Muscle of arm (tissue), 14 donors: Measurements from ENCODE around the gene CFAP77. TPM values are rescaled to one million over a fixed set of nuclear protein-coding genes. Genes with fewer than 3 reads are reported as not detected.
"Not testable (repeated sequence)": the region's sequence is repeated elsewhere in the genome, so short reads cannot be mapped to it uniquely, and the experiment has no call there.

Experiments used
- DNase-seq: peaks from one replicate; pipeline ENCODE4 v3.0.0-alpha.2; 2013
- long read RNA-seq, 11 donors: transcript quantifications; one replicate each; lab custom pipeline, GENCODE V29; 2026
- polyA plus RNA-seq, 12 donors: library from polyadenylated mRNA; unstranded; fragments of 120-200 nt; gene quantifications; one replicate each; pipeline ENCODE4 v1.2.1, GENCODE V29; 2013; ENCODE audit not compliant: insufficient read length in 12 of 12

Gene CFAP77
- under 1 TPM in 3 of 12 donors, not detected in 9; 0.09 to 0.32 (median 0.18) TPM for polyA plus RNA-seq
- long read RNA-seq, donor 1: 0 reads
- long read RNA-seq, donor 2: 0 reads
- long read RNA-seq, donor 3: 0 reads
- long read RNA-seq, donor 4: 0 reads
- long read RNA-seq, donor 5: 0 reads
- long read RNA-seq, donor 6: 0 reads
- long read RNA-seq, donor 7: 0 reads
- long read RNA-seq, donor 8: 0 reads
- long read RNA-seq, donor 9: 0 reads
- long read RNA-seq, donor 10: 0 reads
- long read RNA-seq, donor 11: 0 reads

GRCh38 chr9:132409828-132410528, at the start of gene CFAP77:
CFAP77 (plus strand) TSS chr9:132410211; CDS start chr9:132410272, 61 bp downstream.
- DNase-seq: no peak

- no peak for DNase-seq
Observed at GRCh38 chr9:132364068-132364467, 45.9 kb upstream of the CFAP77 start.

- no peak for DNase-seq
Observed at GRCh38 chr9:132365986-132366385, 44.0 kb upstream of the CFAP77 start.

GRCh38 chr9:132366481-132366880, 43.5 kb upstream of the CFAP77 start:
- DNase-seq: no peak

- no peak for DNase-seq
Observed at GRCh38 chr9:132367613-132368313, 42.2 kb upstream of the CFAP77 start.

GRCh38 chr9:132369421-132369820, 40.6 kb upstream of the CFAP77 start:
- DNase-seq: no peak

GRCh38 chr9:132370592-132370991, 39.4 kb upstream of the CFAP77 start:
- DNase-seq: no peak

- DNase-seq: peak; percentile 28
Observed at GRCh38 chr9:132372177-132373095, 37.6 kb upstream of the CFAP77 start.

GRCh38 chr9:132377769-132378168, 32.2 kb upstream of the CFAP77 start:
- not testable (repeated sequence) for DNase-seq

GRCh38 chr9:132378416-132378815, 31.6 kb upstream of the CFAP77 start:
- DNase-seq: not testable (repeated sequence)

GRCh38 chr9:132381966-132382541, 28.0 kb upstream of the CFAP77 start:
- no peak for DNase-seq

- no peak for DNase-seq
Observed at GRCh38 chr9:132383462-132383883, 26.5 kb upstream of the CFAP77 start.

GRCh38 chr9:132384376-132384775, 25.6 kb upstream of the CFAP77 start:
- DNase-seq: no peak

- no peak for DNase-seq
Observed at GRCh38 chr9:132387133-132387532, 22.9 kb upstream of the CFAP77 start.

GRCh38 chr9:132390966-132391365, 19.0 kb upstream of the CFAP77 start:
- DNase-seq: no peak

GRCh38 chr9:132391449-132391848, 18.6 kb upstream of the CFAP77 start:
- no peak for DNase-seq

GRCh38 chr9:132395560-132395959, 14.5 kb upstream of the CFAP77 start:
- DNase-seq: no peak

- DNase-seq: no peak
Observed at GRCh38 chr9:132401824-132402223, 8.2 kb upstream of the CFAP77 start.

- no peak for DNase-seq
Observed at GRCh38 chr9:132404228-132404881, 5.7 kb upstream of the CFAP77 start.

GRCh38 chr9:132406554-132407122, 3.4 kb upstream of the CFAP77 start, which contains the start of gene TTF1:
TTF1 (minus strand) TSS chr9:132406840; CDS start chr9:132402821, 4,019 bp downstream.
- peak; percentile 90 for DNase-seq
